WI38 (cell line): Measurements from ENCODE around the gene PLPPR3.

ENCODE experiments used
- H3K4me3 ChIP-seq: 2 replicates; pipeline ENCODE4 v1.5.1; 2011; ENCODE audit warnings: low read depth, mild to moderate bottlenecking, control low read depth, low read length
- CTCF ChIP-seq: IDR thresholded peaks from 2 replicates; pipeline ENCODE4 v1.5.1; 2012; ENCODE audit warnings: low read depth, mild to moderate bottlenecking, control low read depth, low read length

The PLPPR3 gene

GRCh38 chr19:821825-822503 is at the start of gene PLPPR3:
PLPPR3 (minus strand) TSS chr19:821955; CDS start chr19:821559, 396 bp downstream.
- TF ChIP-seq CTCF = no peak
- H3K4me3 ChIP-seq = peak within 1 kb of the TSS; percentile 54

GRCh38 chr19:870963-871401 is 49.2 kb upstream of the PLPPR3 start:
- no peak for TF ChIP-seq CTCF
- H3K4me3 ChIP-seq = no peak overlapping the region

GRCh38 chr19:870314-870713 is 48.6 kb upstream of the PLPPR3 start:
- no peak overlapping the region for H3K4me3 ChIP-seq
- no peak for TF ChIP-seq CTCF

GRCh38 chr19:869245-870177 is 47.8 kb upstream of the PLPPR3 start:
- TF ChIP-seq CTCF = no peak
- no peak overlapping the region for H3K4me3 ChIP-seq

DNA sequence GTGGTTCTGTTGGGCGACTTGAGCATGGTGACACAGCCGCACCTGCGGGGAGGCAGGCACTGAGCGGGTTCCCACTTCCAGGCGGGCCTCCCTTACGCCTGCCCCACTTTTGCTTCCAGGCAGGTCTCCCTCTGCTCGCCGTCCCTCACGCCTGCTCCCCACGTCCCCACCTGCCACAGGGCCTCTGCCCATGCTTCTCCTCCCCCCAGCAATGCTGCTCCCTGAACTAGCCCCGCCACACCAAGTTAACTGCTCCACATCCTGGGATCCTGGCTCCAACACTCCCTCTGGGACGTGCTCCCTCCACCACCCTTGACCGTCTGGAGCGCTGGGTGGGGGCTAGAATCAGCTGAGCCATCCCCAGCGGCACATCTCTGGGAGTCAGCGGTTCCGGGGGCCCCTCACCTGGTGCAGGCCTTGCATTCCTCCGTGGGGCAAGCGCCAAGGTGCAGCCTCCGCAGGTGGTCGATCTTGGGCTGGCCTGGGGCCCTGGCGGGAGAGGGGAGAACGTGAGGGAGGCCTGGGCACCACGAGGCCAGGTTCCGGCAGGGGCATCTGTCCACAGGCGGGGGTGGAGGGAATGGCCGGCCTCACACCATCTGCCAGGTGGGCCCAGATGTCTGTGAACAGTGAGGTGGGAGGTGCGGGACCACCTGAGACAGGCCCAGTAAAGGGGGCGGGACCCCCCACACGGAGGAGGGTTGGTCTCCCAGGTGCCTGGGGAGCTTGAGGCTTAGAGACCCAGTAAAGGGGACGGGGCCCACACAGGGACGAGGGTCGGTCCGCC is 46.9 kb upstream of the PLPPR3 start:
- no peak for TF ChIP-seq CTCF
- H3K4me3 ChIP-seq = no peak overlapping the region

GRCh38 chr19:867855-868457 is 46.2 kb upstream of the PLPPR3 start:
- TF ChIP-seq CTCF = no peak
- no peak overlapping the region for H3K4me3 ChIP-seq
